Neural progenitor cell (in vitro differentiated cells): ENCODE data around the gene WNT6. TPM values are rescaled to one million over a fixed set of nuclear protein-coding genes. Genes with fewer than 3 reads are reported as not detected.
A peak's percentile ranks its signal among the peaks of the same experiment; 100 is the strongest.

Experiments used
- DNase-seq: peaks from one replicate; pipeline ENCODE4 v3.0.0-alpha.2; 2016; ENCODE audit warnings: low spot score
- H2AFZ ChIP-seq: fragments of 200-600 bp; sonication (generic); replicated peaks from 2 replicates; pipeline ENCODE4 v1.6.1; 2016; ENCODE audit warnings: antibody characterized with exemption
- H3F3A ChIP-seq: fragments of 200-600 bp; sonication (generic); 2 replicates; pipeline ENCODE4 v1.6.1; 2016; ENCODE audit warnings: antibody characterized with exemption, low read depth
- H3K27ac ChIP-seq: fragments of 200-600 bp; sonication (generic); 2 replicates; pipeline ENCODE4 v1.5.1; 2016; ENCODE audit warnings: mild to moderate bottlenecking
- H3K27me3 ChIP-seq: fragments of 200-600 bp; sonication (generic); 2 replicates; pipeline ENCODE4 v1.6.1; 2016; ENCODE audit warnings: mild to moderate bottlenecking, moderate library complexity
- H3K36me3 ChIP-seq: fragments of 200-600 bp; sonication (generic); 2 replicates; pipeline ENCODE4 v1.5.1; 2016
- H3K4me1 ChIP-seq: fragments of 200-600 bp; sonication (generic); 2 replicates; pipeline ENCODE4 v1.6.1; 2016; ENCODE audit warnings: mixed run types
- H3K4me2 ChIP-seq: fragments of 200-600 bp; sonication (generic); 2 replicates; pipeline ENCODE4 v1.6.1; 2016
- H3K4me3 ChIP-seq: fragments of 200-600 bp; sonication (generic); 2 replicates; pipeline ENCODE4 v1.5.1; 2016
- H3K79me2 ChIP-seq: fragments of 200-600 bp; sonication (generic); 2 replicates; pipeline ENCODE4 v1.6.1; 2016; ENCODE audit warnings: low read depth
- H3K9ac ChIP-seq: fragments of 200-600 bp; sonication (generic); 2 replicates; pipeline ENCODE4 v1.6.1; 2016
- H3K9me3 ChIP-seq: fragments of 200-600 bp; sonication (generic); 2 replicates; pipeline ENCODE4 v1.5.1; 2016; ENCODE audit warnings: low read depth
- H4K20me1 ChIP-seq: fragments of 200-600 bp; sonication (generic); 2 replicates; pipeline ENCODE4 v1.6.1; 2016; ENCODE audit warnings: low read depth
- H3K27ac Mint-ChIP-seq: 3 replicates; pipeline ENCODE4 v1.8.0; 2021; ENCODE audit warnings: mixed read lengths
- H3K27me3 Mint-ChIP-seq: 2 replicates; pipeline ENCODE4 v1.8.0; 2022; ENCODE audit warnings: low read depth, mild to moderate bottlenecking, inconsistent platforms, moderate library complexity, mixed read lengths; ENCODE audit not compliant: insufficient read depth
- H3K36me3 Mint-ChIP-seq: 3 replicates; pipeline ENCODE4 v1.8.0; 2021; ENCODE audit warnings: mixed read lengths
- H3K4me1 Mint-ChIP-seq: 3 replicates; pipeline ENCODE4 v1.8.0; 2021; ENCODE audit warnings: mixed read lengths
- H3K4me3 Mint-ChIP-seq: 3 replicates; pipeline ENCODE4 v1.8.0; 2021; ENCODE audit warnings: mild to moderate bottlenecking, moderate library complexity, mixed read lengths
- H3K9me3 Mint-ChIP-seq: 3 replicates; pipeline ENCODE4 v1.8.0; 2020; ENCODE audit warnings: mixed read lengths
- EZH2 ChIP-seq: fragments of 200-600 bp; sonication (generic); IDR thresholded peaks from 2 replicates; pipeline ENCODE4 v1.6.1; 2017; ENCODE audit warnings: antibody characterized with exemption, mild to moderate bottlenecking, moderate library complexity
- EZH2phosphoT487 ChIP-seq: fragments of 200-600 bp; sonication (generic); IDR thresholded peaks from 2 replicates; pipeline ENCODE4 v1.6.1; 2017; ENCODE audit warnings: antibody characterized with exemption
- total RNA-seq: library from RNA; depleted of rRNA; stranded (reverse); fragments of >200 nt; gene quantifications from 2 replicates; pipeline ENCODE4 v1.2.3, GENCODE V29; 2015; ENCODE audit warnings: low replicate concordance
- TF ChIP-seq, protein P1 (sequence below): fragments of 200-600 bp; sonication (generic); IDR thresholded peaks from 2 replicates; pipeline ENCODE4 v1.5.1; 2017; ENCODE audit warnings: antibody characterized with exemption, mild to moderate bottlenecking

Gene WNT6
- total RNA-seq, 1 donor from 2014 or later = not detected

DNA sequence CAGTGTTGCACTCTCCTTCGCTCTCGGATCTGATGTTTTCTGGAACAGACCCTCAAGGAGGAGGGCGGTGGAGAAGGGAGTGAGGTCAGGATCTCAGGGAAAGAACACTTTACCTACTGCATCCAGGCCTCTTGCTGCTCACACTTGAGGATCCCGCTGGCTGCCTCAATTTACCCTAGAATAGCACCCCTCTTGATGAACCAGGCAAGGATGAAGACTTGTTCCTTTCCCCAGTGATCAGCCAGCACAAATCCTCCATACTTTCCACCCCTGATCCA, 35.2 kb downstream of the WNT6 start:
- Histone ChIP-seq H3K36me3 (no peaks in the 10 kb centered on the region), H3K27ac (no peak overlapping the region), H3K9ac (no peak overlapping the region), H3K27me3 (peaks cover 100% of the 10 kb centered on the region), H3K4me3 (no peak overlapping the region), H2AFZ (no peak overlapping the region), H3F3A (no peaks in the 10 kb centered on the region), H3K79me2 (no peaks in the 10 kb centered on the region), H3K9me3 (no peaks in the 10 kb centered on the region), H3K4me1 (peaks cover 10% of the 10 kb centered on the region), H4K20me1 (peaks cover 54% of the 10 kb centered on the region), H3K4me2 (no peak overlapping the region)
- no peak for DNase-seq
- Mint-ChIP-seq H3K27ac (no peak overlapping the region), H3K4me3 (no peak overlapping the region), H3K36me3 (no peaks in the 10 kb centered on the region), H3K4me1 (peaks cover 16% of the 10 kb centered on the region), H3K27me3 (peaks cover 71% of the 10 kb centered on the region), H3K9me3 (peaks cover 4% of the 10 kb centered on the region)
- no peak for TF ChIP-seq EZH2
- no peak for TF ChIP-seq EZH2phosphoT487
- TF ChIP-seq, protein P1, sequence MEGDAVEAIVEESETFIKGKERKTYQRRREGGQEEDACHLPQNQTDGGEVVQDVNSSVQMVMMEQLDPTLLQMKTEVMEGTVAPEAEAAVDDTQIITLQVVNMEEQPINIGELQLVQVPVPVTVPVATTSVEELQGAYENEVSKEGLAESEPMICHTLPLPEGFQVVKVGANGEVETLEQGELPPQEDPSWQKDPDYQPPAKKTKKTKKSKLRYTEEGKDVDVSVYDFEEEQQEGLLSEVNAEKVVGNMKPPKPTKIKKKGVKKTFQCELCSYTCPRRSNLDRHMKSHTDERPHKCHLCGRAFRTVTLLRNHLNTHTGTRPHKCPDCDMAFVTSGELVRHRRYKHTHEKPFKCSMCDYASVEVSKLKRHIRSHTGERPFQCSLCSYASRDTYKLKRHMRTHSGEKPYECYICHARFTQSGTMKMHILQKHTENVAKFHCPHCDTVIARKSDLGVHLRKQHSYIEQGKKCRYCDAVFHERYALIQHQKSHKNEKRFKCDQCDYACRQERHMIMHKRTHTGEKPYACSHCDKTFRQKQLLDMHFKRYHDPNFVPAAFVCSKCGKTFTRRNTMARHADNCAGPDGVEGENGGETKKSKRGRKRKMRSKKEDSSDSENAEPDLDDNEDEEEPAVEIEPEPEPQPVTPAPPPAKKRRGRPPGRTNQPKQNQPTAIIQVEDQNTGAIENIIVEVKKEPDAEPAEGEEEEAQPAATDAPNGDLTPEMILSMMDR = no peak

DNA sequence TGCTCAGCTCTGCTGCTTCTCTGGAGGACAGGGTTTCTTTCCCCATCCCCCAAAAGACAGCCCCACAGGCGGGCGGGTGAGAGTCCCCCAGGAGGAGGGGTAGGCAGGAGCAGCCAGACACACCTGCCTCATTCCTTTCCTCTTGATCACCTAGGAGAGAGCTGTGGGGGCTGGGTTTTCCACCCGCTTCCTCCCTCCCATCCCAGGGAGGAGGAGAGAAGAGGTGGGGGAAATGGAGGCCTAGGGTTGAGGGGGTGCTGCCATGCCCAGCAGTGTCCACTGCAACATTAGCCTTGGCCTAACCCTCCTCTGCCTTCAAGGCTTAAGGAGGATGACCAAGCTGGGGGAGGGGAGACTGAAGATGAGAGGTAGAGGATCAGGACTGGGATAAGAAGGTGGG, 35.7 kb downstream of the WNT6 start:
- H3K4me3 Mint-ChIP-seq = no peak overlapping the region
- Histone ChIP-seq H3K9ac (no peak overlapping the region), H3K4me1 (peaks cover 10% of the 10 kb centered on the region), H3K36me3 (no peaks in the 10 kb centered on the region), H4K20me1 (peaks cover 54% of the 10 kb centered on the region), H3K4me2 (no peak overlapping the region), H3K27me3 (peaks cover 100% of the 10 kb centered on the region), H3K27ac (no peak overlapping the region), H3K9me3 (no peaks in the 10 kb centered on the region), H3K4me3 (no peak overlapping the region), H3K79me2 (no peaks in the 10 kb centered on the region), H2AFZ (no peak overlapping the region), H3F3A (no peaks in the 10 kb centered on the region)
- H3K9me3 Mint-ChIP-seq = peaks cover 4% of the 10 kb centered on the region
- peaks cover 76% of the 10 kb centered on the region for H3K27me3 Mint-ChIP-seq
- peaks cover 16% of the 10 kb centered on the region for H3K4me1 Mint-ChIP-seq
- no peak for DNase-seq
- no peak overlapping the region for H3K27ac Mint-ChIP-seq
- TF ChIP-seq EZH2 = peak; percentile 22
- no peak for TF ChIP-seq EZH2phosphoT487
- no peaks in the 10 kb centered on the region for H3K36me3 Mint-ChIP-seq

DNA sequence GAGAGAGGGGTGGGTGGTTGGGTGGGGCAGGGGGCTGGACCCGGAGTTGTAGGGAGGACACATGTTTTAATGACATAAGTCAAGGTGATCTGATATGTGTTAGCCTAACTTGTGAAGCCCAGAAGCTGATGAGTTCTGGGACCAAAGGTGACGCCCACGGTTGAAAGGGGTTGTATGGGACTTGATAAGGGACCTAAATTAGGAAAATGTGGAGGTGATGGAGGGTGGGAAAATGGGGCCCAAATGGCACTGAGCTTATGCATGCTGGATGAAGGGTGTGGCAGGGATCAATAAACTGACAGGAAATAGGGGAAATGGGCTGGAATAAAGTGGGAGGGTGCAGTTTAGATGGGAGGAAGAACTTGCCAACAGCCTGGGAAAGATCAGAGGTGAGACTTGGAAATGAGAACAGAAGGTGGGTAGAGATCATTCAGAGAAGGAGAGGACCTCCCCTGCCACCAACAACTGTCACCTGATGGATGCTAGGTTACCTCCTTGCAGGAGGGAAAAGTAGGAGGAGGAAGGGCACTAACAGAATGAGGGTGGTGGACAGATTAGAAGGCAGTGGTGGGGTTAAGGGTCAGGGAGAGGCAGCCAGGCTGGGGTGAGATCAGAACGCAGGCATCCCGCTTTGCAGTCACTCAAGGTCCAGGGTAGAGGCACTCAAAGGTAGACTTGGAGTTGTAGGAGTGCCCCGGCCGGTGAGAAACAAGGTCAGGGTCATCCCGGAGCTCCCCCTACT, 36.3 kb downstream of the WNT6 start:
- H3K4me3 Mint-ChIP-seq = peak overlapping the region; percentile 11
- H3K9me3 Mint-ChIP-seq = peaks cover 4% of the 10 kb centered on the region
- no peaks in the 10 kb centered on the region for H3K36me3 Mint-ChIP-seq
- no peaks in the 10 kb centered on the region for H3K79me2 ChIP-seq
- H3K4me2 ChIP-seq = no peak overlapping the region
- H3K27ac ChIP-seq = no peak overlapping the region
- H2AFZ ChIP-seq = no peak overlapping the region
- H3F3A ChIP-seq = no peaks in the 10 kb centered on the region
- H3K4me3 ChIP-seq = no peak overlapping the region
- H3K27me3 Mint-ChIP-seq = peaks cover 79% of the 10 kb centered on the region
- H3K4me1 Mint-ChIP-seq = peaks cover 16% of the 10 kb centered on the region
- no peak overlapping the region for H3K27ac Mint-ChIP-seq
- no peak overlapping the region for H3K9ac ChIP-seq
- H3K27me3 ChIP-seq = peaks cover 100% of the 10 kb centered on the region
- TF ChIP-seq EZH2phosphoT487 (no peak), EZH2 (no peak)
- TF ChIP-seq, protein P1 = no peak
- H3K9me3 ChIP-seq = no peaks in the 10 kb centered on the region
- H3K4me1 ChIP-seq = peaks cover 10% of the 10 kb centered on the region
- peaks cover 54% of the 10 kb centered on the region for H4K20me1 ChIP-seq
- no peaks in the 10 kb centered on the region for H3K36me3 ChIP-seq
- no peak for DNase-seq
